Astrocyte of the cerebellum (primary cell): Measurements from ENCODE around the gene CHRND.

ENCODE experiments used
- DNase-seq: peaks from one replicate; pipeline ENCODE4 v3.0.0-alpha.2; 2011; ENCODE audit warnings: low read depth
- H3K4me3 ChIP-seq: 2 replicates; pipeline ENCODE4 v1.5.1; 2011; ENCODE audit warnings: mild to moderate bottlenecking, low read depth, low read length, moderate library complexity
- in situ Hi-C: cut with HindIII; loops from 2 replicates; pipeline ENCODE4 v1.10.0; 2017; ENCODE audit warnings: low sequenced_read_pairs
- TF ChIP-seq, protein P1 (sequence below): IDR thresholded peaks from 2 replicates; pipeline ENCODE4 v1.5.1; 2012; ENCODE audit warnings: low read length, low read depth, moderate library complexity, mild to moderate bottlenecking; ENCODE audit errors: missing control alignments

Gene CHRND

DNA sequence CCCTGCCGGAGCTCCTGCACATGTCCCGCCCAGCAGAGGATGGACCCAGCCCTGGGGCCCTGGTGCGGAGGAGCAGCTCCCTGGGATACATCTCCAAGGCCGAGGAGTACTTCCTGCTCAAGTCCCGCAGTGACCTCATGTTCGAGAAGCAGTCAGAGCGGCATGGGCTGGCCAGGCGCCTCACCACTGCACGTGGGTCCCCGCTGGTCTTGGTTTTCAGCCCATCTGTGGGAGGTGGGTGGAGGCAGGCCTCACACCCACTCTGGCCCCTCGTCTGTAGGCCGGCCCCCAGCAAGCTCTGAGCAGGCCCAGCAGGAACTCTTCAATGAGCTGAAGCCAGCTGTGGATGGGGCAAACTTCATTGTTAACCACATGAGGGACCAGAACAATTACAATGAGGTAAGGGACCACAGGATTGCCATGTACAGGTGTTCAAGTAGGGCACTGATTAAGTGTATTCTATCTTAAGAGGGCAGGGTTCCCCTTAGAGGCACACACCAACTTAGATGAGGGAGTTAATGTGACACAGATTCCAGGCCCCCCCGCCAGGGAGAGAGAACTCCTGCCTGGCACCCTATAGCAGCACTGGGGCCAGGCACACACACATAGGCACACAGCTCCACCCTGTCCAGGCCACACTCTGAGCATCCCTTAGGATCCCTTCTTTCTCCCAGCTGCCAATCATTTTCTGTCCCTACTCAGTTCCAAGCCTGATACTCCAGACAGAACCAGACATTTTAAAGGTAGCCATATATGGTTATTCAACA is 8.2 kb downstream of the CHRND start:
- no peak overlapping the region for H3K4me3 ChIP-seq
- TF ChIP-seq, protein P1, sequence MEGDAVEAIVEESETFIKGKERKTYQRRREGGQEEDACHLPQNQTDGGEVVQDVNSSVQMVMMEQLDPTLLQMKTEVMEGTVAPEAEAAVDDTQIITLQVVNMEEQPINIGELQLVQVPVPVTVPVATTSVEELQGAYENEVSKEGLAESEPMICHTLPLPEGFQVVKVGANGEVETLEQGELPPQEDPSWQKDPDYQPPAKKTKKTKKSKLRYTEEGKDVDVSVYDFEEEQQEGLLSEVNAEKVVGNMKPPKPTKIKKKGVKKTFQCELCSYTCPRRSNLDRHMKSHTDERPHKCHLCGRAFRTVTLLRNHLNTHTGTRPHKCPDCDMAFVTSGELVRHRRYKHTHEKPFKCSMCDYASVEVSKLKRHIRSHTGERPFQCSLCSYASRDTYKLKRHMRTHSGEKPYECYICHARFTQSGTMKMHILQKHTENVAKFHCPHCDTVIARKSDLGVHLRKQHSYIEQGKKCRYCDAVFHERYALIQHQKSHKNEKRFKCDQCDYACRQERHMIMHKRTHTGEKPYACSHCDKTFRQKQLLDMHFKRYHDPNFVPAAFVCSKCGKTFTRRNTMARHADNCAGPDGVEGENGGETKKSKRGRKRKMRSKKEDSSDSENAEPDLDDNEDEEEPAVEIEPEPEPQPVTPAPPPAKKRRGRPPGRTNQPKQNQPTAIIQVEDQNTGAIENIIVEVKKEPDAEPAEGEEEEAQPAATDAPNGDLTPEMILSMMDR = no peak
- in situ Hi-C loops = no loop called here
- DNase-seq = no peak

DNA sequence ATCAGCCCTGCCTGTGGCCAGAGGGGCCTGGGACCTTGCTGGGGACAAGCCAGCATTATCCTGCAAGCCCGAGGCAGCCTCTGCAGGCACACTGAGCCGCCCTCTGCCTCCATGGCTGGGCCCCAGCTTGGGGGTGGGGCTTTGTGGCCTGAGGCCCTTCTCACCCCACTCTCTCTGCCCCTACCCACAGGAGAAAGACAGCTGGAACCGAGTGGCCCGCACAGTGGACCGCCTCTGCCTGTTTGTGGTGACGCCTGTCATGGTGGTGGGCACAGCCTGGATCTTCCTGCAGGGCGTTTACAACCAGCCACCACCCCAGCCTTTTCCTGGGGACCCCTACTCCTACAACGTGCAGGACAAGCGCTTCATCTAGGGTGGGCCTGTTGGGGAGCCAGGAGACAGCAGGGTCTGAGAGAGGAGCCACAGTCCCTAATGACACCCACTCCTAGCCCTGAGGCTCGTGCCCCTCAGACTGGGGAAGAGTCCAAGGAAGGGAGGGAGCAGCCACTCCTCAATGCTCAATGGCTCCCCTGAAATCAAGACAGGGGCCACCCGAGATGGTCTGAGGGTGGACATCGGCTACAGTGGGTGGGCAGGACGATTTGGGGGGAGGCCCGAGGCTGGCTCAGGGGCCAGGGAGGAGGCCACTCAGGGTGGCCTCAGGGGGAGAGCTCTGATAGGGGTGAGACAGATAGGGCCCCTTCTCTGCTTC is 9.1 kb downstream of the CHRND start:
- no peak for DNase-seq
- no peak overlapping the region for H3K4me3 ChIP-seq
- TF ChIP-seq, protein P1 = no peak
- in situ Hi-C loops = no loop called here

DNA sequence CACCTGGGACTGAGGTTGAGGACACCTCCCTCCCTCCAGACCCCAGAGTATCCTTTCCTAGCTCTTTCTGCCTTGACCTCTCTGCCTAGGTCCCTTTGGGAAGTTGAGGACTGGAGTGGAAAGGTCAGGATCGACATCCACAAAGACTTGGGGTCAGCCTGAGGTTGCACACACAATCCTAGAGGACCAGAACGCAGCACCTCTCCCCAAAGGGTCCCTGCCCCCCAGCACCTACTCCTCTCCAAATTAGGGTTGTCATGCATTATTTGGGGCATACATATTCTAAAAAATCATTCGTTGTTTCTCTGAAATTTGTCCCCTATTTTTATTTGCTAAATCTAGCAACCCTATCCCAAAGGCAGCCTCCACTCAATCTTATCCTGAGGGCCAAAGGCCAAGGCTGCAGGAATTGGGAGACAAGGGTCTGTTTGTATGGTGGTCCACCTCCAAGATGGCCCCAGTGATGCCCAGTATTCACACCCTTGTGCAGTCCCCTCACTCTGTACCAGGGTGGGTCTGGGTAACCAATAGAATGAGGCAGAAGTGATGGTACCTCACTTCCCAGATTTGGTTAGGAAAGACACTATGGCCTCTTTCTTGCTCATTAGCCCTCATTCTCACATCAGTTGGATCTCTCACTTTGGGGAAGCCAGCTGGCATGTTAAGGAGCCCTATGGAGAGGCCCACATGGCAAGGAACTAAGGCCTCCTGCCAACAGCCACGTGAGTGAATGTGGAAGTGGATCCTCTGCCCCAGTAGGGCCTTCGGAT is 10.0 kb downstream of the CHRND start:
- in situ Hi-C loops = no loop called here
- TF ChIP-seq, protein P1 = no peak
- DNase-seq = no peak
- no peak overlapping the region for H3K4me3 ChIP-seq

DNA sequence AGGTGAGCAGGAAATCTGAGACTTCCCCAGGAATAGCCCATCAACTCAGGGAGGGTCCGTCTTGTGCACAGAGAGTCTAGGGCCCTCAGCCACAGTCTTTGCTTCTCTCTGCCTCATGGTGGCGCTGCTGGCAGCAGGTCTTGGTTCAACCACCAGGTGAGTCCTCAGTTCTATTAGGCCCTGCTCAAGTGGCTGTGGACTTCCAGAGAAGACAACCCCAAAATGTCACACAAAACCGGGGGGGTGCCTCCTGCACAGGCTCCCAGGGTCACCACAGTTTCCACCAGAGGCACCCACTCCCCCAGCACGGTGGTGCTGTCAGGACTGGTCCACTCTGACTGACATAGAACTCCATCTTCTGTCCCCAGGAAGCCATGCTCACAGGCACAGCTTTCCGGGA is 11.1 kb downstream of the CHRND start:
- H3K4me3 ChIP-seq = no peak overlapping the region
- TF ChIP-seq, protein P1 = peak; percentile 11
- in situ Hi-C loops = no loop called here
- no peak for DNase-seq

DNA sequence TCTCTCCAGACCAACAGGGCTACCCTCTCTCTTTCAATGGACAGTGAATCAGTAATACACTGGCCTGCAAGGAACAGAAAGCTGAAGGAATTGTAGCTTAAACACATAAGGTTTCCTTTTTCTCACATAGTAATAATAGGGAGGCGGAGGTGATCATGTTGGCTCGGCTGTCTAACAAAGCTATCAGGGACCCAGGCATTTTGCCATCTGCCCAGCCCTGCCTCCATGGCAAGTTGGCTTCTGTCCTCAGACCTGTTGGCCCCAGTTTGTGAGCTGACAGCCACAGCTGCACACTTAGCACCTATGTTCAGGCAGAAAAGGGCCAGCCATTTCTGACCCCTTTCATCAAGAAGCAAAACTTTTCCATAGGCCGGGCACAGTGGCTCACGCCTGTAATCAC is 11.5 kb downstream of the CHRND start:
- in situ Hi-C loops = no loop called here
- TF ChIP-seq, protein P1 = no peak
- DNase-seq = no peak
- H3K4me3 ChIP-seq = no peak overlapping the region

DNA sequence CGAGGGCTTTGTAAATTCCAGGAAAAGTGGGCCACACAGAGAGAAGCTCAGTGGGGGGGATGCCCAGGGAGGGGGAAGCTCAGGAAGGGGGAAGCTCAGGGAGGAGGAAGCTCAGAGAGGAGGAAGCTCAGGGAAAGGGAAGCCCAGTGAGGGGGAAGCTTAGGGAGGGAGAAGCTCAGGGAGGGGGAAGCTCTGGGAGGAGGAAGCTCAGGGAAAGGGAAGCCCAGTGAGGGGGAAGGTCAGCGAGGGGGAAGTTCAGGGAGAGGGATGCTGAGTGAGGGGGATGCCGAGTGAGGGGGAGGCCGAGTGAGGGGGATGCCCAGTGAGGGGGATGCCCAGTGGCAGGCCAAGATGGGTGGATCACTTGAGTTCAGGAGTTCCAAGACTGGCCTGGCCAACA is 12.7 kb downstream of the CHRND start:
- in situ Hi-C loops = no loop called here
- TF ChIP-seq, protein P1 = no peak
- DNase-seq = no peak
- no peak overlapping the region for H3K4me3 ChIP-seq
